Head of caudate nucleus (tissue), 42 donors: ENCODE measurements around the gene OR10H1.
"Not testable (repeated sequence)": the region's sequence is repeated elsewhere in the genome, so short reads cannot be mapped to it uniquely, and the experiment has no call there.

Experiments used
- DNase-seq, 42 donors: peaks; one replicate each; pipeline versions ENCODE4 v3.0.0 to v3.0.0-alpha.2; 2020 to 2021; ENCODE audit warnings: mixed read lengths in 7 of 42
- intact Hi-C: fragments of 100-400 bp; cut with DNase I; formaldehyde crosslinking; loops from one replicate; pipeline ENCODE4 v1.15.0; 2022

The OR10H1 gene

GRCh38 chr19:15829786-15830185, 14.3 kb upstream of the OR10H1 start:
- intact Hi-C loops: no loop called here
- DNase-seq: no peak

- no peak for DNase-seq
- intact Hi-C loops: no loop called here
Observed at GRCh38 chr19:15829306-15829698, 13.8 kb upstream of the OR10H1 start.

GRCh38 chr19:15828611-15829305, 13.3 kb upstream of the OR10H1 start:
- intact Hi-C loops, DNase-seq: not testable (repeated sequence)

- intact Hi-C loops: no loop called here
- no peak for DNase-seq
Observed at GRCh38 chr19:15828121-15828610, 12.7 kb upstream of the OR10H1 start.

- intact Hi-C loops: no loop called here
- DNase-seq: no peak
Observed at GRCh38 chr19:15825753-15826152, 10.3 kb upstream of the OR10H1 start.

- DNase-seq: no peak
- intact Hi-C loops: no loop called here
Observed at GRCh38 chr19:15820646-15821045, 5.2 kb upstream of the OR10H1 start.

- DNase-seq: no peak
- intact Hi-C loops: no loop called here
Observed at GRCh38 chr19:15813916-15814315, 1.5 kb downstream of the OR10H1 start.

GRCh38 chr19:15812060-15812722, 3.3 kb downstream of the OR10H1 start:
- intact Hi-C loops: no loop called here

GRCh38 chr19:15811476-15811875, 4.0 kb downstream of the OR10H1 start:
- intact Hi-C loops: no loop called here
- no peak for DNase-seq

More at GRCh38 chr19:15812060-15812722, 3.3 kb downstream of the OR10H1 start:
- DNase-seq: no peak

GRCh38 chr19:15810335-15810734, 5.1 kb downstream of the OR10H1 start:
- DNase-seq: no peak
- intact Hi-C loops: no loop called here

GRCh38 chr19:15794279-15794678, 21.2 kb downstream of the OR10H1 start:
- DNase-seq: not testable (repeated sequence)

GRCh38 chr19:15790096-15790495, 25.4 kb downstream of the OR10H1 start:
- intact Hi-C loops: no loop called here
- DNase-seq: no peak

More at GRCh38 chr19:15794279-15794678, 21.2 kb downstream of the OR10H1 start:
- intact Hi-C loops: not testable (repeated sequence)

GRCh38 chr19:15788594-15789270, 26.7 kb downstream of the OR10H1 start:
- intact Hi-C loops: no loop called here
- no peak for DNase-seq

- DNase-seq: no peak
- intact Hi-C loops: no loop called here
Observed at GRCh38 chr19:15787611-15788155, 27.8 kb downstream of the OR10H1 start, which contains the start of gene OR10H5. TSS of gene OR10H5 (plus strand) at chr19:15787661. CDS start at chr19:15794049, 6,388 bp downstream.

GRCh38 chr19:15782896-15783295, 32.6 kb downstream of the OR10H1 start:
- intact Hi-C loops, DNase-seq: not testable (repeated sequence)

- intact Hi-C loops: no loop called here
- no peak for DNase-seq
Observed at GRCh38 chr19:15782211-15782610, 33.3 kb downstream of the OR10H1 start.

GRCh38 chr19:15781661-15782060, 33.8 kb downstream of the OR10H1 start:
- peak in 1 of 42 donors; percentile 10 for DNase-seq
- intact Hi-C loops: no loop called here

GRCh38 chr19:15780610-15781418, 34.6 kb downstream of the OR10H1 start:
- peak in 11 of 42 donors; percentile 5 to 44 (median 14) for DNase-seq
- intact Hi-C loops: no loop called here
